NOMO-1 (cell line): ENCODE results near the gene SOX4.

Source experiments
- DNase-seq, 2 experiments: peaks; one replicate each; lab custom pipeline; 2025; ENCODE audit not compliant: unreplicated experiment in 2 of 2; lab: John Stamatoyannopoulos, UW

Gene SOX4

GRCh38 chr6:21611485-21611884 lies 17.9 kb downstream of the SOX4 start:
- DNase-seq: no peak

- no peak for DNase-seq
These were observed 18.7 kb downstream of the SOX4 start for GRCh38 chr6:21612067-21612745.

- peak in 1 of 2 experiments; percentile 16 for DNase-seq
These were observed 20.3 kb downstream of the SOX4 start for GRCh38 chr6:21613809-21614208.

GRCh38 chr6:21614226-21614625 lies 20.7 kb downstream of the SOX4 start:
- DNase-seq: no peak

- no peak for DNase-seq
These were observed 22.0 kb downstream of the SOX4 start for GRCh38 chr6:21615504-21615903.

GRCh38 chr6:21616005-21616404 lies 22.5 kb downstream of the SOX4 start:
- no peak for DNase-seq

GRCh38 chr6:21625642-21626041 lies 32.1 kb downstream of the SOX4 start:
- no peak for DNase-seq

GRCh38 chr6:21626756-21627155 lies 33.2 kb downstream of the SOX4 start:
- no peak for DNase-seq

GRCh38 chr6:21628160-21628559 lies 34.6 kb downstream of the SOX4 start:
- DNase-seq: peak in 1 of 2 experiments; percentile 16

- no peak for DNase-seq
These were observed 40.1 kb downstream of the SOX4 start for GRCh38 chr6:21633511-21634109.

- DNase-seq: no peak
These were observed 41.0 kb downstream of the SOX4 start for GRCh38 chr6:21634582-21634981.

GRCh38 chr6:21636876-21637275 lies 43.3 kb downstream of the SOX4 start:
- DNase-seq: no peak

GRCh38 chr6:21639316-21639715 lies 45.8 kb downstream of the SOX4 start:
- no peak for DNase-seq
